ENCODE measurements around the gene EXO5.
"Not testable (repeated sequence)": the region's sequence is repeated elsewhere in the genome, so short reads cannot be mapped to it uniquely, and the experiment has no call there.

Gene EXO5

GRCh38 chr1:40532844-40533424, 24.4 kb downstream of the EXO5 start:
- no peak overlapping the region for H3K27ac ChIP-seq
- peak; percentile 73 for TF ChIP-seq CTCF (conservative IDR thresholded peaks at IDR 0.05)

- TF ChIP-seq CTCF (conservative IDR thresholded peaks at IDR 0.05): no peak
- H3K27ac ChIP-seq: no peak overlapping the region
Observed at GRCh38 chr1:40534589-40534988, 26.0 kb downstream of the EXO5 start.

- no peak for TF ChIP-seq CTCF (conservative IDR thresholded peaks at IDR 0.05)
- no peak overlapping the region for H3K27ac ChIP-seq
Observed at GRCh38 chr1:40535732-40536131, 27.2 kb downstream of the EXO5 start.

- H3K27ac ChIP-seq: no peak overlapping the region
- no peak for TF ChIP-seq CTCF (conservative IDR thresholded peaks at IDR 0.05)
Observed at GRCh38 chr1:40539338-40539737, 30.8 kb downstream of the EXO5 start.

GRCh38 chr1:40546957-40547356, 38.4 kb downstream of the EXO5 start:
- no peak overlapping the region for H3K27ac ChIP-seq
- TF ChIP-seq CTCF (conservative IDR thresholded peaks at IDR 0.05): no peak

- TF ChIP-seq CTCF (conservative IDR thresholded peaks at IDR 0.05): no peak
- H3K27ac ChIP-seq: no peak overlapping the region
Observed at GRCh38 chr1:40553017-40553416, 44.5 kb downstream of the EXO5 start.

GRCh38 chr1:40554807-40555206, 46.2 kb downstream of the EXO5 start:
- not testable (repeated sequence) for H3K27ac ChIP-seq

- no peak for TF ChIP-seq CTCF (conservative IDR thresholded peaks at IDR 0.05)
- H3K27ac ChIP-seq: no peak overlapping the region
Observed at GRCh38 chr1:40556121-40556520, 47.6 kb downstream of the EXO5 start.

- not testable (repeated sequence) for H3K27ac ChIP-seq
Observed at GRCh38 chr1:40558241-40558640, 49.7 kb downstream of the EXO5 start.
